Ureter (tissue), 1 donor: ENCODE data around the gene FAM53A. TPM values are rescaled to one million over a fixed set of nuclear protein-coding genes. Genes with fewer than 3 reads are reported as not detected.
A peak's percentile ranks its signal among the peaks of the same experiment; 100 is the strongest.
"Not testable (repeated sequence)": the region's sequence is repeated elsewhere in the genome, so short reads cannot be mapped to it uniquely, and the experiment has no call there.

ENCODE experiments used
- DNase-seq: peaks from one replicate; pipeline ENCODE4 v3.0.0-alpha.2; 2020; ENCODE audit warnings: low spot score
- total RNA-seq: library from RNA; stranded (reverse); gene quantifications from one replicate; pipeline ENCODE4 v1.2.4, GENCODE V29; 2023
- donor health status: DM: yes; HTN: yes; CAD: no.

FAM53A gene
- total RNA-seq, 1 donor from 2014 or later = 2.5 TPM

DNA sequence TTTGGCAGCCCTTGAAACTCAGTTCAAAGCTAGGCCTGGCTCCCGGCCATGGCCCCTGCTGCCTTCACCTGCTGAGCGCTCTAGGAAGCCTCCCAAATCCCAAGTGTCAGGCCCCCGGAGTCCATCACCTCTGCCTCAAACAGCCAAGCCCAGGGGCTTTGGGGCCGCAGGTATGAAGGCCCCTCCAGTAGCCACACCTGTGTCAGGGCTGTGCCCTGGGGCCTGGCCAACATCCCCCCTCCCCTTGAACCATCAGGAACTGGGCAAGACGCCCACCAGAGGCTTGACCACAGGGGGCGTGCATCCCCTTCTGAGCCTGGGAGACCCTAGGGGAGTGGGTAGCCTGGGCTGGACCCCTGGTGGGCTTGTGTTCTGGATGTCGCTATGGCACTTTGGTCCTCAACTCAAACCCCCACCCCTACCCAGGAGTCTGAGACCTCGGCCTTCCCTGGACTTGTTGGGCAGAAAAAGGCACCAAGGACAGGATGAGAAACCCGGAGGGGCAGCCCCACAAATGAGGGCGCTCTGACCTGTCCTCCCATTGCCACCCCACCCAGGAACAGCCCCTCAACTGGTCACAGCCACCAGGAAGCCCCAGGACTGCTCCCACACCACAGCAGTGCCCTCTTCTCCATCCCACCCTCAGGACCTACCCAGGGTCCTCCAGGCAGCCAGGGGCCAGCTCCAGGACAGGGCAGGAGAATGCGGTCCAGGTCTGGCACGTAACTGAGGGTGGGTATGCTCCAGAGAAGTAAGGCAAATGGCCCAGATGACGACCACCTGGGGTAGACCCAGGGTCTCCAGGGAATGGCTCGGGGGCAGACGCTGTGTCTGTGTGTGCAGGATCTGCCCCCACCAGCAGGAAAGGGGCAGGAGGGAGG lies 32.2 kb upstream of the FAM53A start:
- DNase-seq = no peak

DNA sequence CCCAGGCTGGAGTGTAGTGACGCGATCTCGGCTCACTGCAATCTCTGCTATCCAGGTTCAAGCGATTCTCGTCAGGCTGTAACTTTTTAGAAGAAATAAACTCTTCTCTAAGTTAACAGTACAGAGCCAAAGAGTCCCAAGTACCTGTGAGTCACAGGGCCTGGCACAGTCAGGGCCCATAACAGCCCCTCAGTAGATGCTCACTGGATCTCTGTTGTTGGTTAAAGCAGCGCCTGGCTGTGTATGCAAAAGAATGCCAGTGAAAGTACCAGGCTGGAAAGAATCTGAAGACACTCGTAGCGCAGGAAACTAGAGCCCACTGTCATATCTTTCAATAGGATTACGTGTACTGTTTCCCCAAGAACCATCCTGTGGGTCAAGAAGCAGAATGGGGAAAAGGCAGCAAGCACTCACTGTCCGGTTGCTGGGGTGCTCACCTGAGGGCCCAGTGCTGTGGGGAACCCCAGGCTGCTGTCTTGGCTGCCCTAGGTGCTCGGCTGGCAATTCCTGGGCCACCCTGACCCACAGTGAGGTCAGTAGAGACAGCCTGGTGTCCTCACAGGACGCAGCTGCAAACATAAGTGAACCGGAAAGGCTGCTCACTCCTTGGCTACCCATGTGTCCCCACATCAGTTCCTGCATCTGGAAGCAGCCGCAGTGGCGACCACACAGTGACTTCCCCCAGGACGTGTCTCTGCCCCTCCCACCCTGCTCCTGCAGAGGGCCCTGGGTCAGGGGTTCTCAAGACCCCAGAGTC lies 31.1 kb upstream of the FAM53A start:
- no peak for DNase-seq

GRCh38 chr4:1714303-1715001 lies 30.3 kb upstream of the FAM53A start:
- DNase-seq = no peak

DNA sequence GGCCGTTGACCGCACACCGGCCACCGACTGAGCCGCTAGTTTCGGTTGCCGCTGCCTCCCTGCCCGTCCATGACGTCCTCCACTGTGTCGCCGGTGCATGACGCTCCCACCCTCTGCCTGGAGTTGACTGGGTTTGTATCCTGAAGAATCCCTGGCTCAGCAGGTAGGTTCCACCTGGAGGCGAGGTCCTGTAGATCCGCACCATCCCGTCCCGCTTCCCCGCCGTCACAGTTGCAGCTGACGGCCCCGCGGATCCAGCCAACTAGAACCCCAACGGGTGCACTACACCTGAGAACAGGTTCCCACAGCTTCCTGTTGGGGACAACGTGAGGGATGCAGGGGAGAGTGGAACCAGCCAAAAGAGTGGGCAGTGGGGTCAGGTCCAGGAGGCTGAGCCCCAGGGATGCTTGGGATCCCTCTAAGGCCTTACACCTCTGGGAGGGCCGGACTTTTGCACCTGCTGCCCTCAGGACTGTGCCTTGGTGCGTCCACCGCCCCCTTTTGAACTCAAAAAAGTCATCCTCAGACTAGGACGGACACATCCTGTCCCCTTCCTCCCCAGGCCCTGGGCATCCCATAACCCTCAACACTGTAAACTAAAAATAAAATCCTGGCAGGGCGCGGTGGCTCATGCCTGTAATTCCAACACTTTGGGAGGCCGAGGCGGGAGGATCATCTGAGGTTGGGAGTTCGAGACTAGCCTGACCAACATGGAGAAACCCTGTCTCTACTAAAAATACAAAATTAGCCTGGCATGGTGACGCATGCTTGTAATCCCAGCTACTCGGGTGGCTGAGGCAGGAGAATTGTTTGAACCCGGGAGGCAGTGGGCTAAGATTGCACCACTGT lies 29.1 kb upstream of the FAM53A start:
- DNase-seq = no peak

GRCh38 chr4:1712216-1713002 lies 28.3 kb upstream of the FAM53A start, which contains the start of gene SLBP:
TSS of gene SLBP (minus strand) at chr4:1712319. CDS start at chr4:1712188, 131 bp downstream.
- DNase-seq = peak; percentile 98

GRCh38 chr4:1711571-1712215 lies 27.6 kb upstream of the FAM53A start:
- DNase-seq = peak; percentile 65

- DNase-seq = no peak
Observed at GRCh38 chr4:1711055-1711570, 27.0 kb upstream of the FAM53A start.

GRCh38 chr4:1708581-1708980 lies 24.5 kb upstream of the FAM53A start:
- DNase-seq = no peak

DNA sequence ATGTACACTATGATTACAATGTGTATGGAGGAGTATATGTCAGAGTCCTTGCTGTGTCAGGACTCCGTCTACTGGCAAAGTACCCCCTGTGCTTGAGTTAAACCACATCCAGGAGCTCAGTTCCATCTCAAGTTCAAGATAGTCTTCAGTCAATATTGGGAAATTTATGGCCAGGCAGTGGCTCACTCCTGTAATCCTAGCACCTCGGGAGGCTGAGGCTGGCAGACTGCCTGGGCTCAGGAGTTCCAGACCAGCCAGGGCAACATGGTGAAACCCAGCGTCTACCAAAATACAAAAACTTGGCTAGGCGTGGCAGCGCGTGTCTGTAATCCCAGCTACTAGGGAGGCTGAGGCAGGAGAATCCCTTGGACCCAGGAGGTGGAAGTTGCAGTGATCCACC lies 22.2 kb upstream of the FAM53A start:
- no peak for DNase-seq

GRCh38 chr4:1705732-1706131 lies 21.6 kb upstream of the FAM53A start:
- no peak for DNase-seq

DNA sequence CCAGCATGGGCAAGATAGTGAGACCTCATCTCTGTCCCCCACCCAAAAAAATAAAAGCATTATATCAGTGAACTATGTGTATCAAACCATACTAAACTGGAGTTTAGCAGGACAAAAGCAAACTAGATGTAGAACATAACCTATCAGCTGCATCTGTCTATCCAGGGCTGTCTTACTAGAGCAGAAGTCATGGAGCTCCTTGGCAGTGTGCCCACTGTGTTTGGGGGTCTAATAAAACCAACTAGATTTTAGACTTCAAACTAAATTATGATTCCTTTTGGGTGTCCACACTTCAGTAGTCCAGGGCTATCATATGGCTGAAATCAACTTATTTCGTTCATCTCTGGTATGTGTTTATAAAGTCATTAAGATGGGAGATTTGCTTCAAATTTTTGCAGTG lies 19.8 kb upstream of the FAM53A start:
- DNase-seq = no peak

- DNase-seq = not testable (repeated sequence)
Observed at GRCh38 chr4:1701671-1702070, 17.6 kb upstream of the FAM53A start.

- no peak for DNase-seq
Observed at GRCh38 chr4:1695913-1696312, 11.8 kb upstream of the FAM53A start.

DNA sequence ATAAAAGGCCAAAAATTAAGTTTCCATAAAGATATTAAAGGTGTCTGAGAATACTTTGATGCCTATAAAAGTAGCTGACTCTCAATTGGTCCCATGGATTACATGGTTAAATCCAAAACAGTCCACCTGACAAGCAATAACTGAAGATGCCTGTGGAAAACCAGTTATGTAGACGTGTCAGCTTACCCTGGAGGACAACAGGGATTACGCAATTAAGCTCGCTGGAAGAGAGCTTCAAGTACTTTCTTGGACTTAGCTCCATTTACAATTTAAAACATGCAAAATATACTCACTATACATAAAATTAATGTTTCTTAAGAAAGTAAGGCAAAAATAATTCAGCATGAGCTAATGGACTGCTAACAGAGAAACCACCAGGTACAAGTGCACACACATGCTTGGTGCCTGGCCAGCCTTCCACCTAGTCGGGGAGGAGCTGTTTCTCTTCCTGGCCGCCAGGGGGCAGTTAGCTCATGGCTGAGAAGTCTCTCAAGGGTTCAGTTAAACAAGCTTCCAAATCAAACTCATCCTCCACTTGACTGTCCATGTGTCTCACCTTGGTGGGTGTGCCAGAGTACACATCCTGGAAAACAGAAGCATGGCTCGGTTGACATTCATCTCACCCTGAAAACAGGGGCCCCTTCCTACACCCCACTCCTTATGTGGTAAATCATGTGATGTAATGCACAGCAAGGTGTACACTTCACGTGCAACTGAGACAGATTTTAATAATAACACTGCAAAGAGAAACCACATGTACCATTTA lies 9.2 kb upstream of the FAM53A start:
- peak; percentile 67 for DNase-seq

DNA sequence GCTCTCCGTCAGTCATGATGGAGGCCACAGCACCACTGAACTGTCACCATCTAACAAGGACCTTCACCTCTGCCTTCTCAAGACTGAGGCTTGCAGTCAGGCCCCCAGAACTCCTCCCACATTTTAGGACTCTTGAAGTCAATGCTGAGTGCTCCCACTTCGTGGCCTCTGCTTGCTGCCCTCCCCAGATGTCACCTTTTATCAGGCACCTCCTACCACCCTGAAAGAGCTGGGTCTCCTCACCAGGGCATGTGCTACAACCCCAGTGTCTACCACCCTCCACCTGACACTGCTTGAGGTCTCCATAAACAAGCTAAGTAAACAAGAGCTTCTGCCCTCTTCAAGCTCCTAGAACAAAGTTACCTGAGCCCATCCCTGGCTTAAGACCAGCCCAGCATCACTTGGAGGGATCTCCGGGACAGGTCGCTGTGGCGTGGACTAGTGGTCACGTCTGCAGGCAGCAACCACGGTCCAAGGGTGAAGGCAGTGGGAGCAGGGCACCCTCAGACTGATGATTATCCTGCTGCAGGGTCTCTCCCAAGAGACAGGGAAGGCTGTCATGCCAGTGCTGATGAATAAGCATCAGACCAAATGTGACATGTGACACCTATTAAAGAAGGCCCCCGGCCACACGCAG lies 7.7 kb upstream of the FAM53A start:
- DNase-seq = no peak

- DNase-seq = no peak
Observed at GRCh38 chr4:1690698-1691097, 6.6 kb upstream of the FAM53A start.

DNA sequence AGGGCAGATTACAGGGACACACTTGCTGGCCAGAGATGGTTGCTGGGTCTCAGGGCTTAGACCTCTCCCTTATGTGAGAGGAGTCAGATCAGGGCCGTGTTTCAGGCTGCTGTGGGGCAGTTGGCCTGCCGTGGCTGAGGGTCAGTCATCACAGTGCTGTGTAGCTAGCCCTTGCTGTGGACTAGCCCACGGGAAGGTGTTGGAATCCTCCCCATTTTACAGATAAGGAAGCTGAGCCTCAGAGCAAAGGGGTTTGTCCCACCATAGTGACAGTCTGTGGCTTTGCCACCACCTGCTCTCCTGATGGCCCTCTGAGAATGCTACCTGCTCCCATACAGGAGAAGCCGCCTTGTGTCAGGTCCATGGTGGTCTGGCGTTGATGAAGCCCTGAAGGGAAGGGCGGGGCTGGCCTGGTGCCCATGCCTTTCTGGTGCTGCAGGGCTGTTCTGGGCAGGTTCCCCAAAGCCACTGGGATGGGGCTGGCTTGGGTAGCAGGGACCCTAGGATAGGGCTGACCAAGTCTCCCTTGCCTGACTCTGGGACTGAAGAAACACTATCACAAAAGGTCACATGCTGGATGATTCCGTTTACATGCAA lies 2.4 kb upstream of the FAM53A start:
- DNase-seq = no peak
